CD14-positive monocyte (primary cell): ENCODE results near the gene SHROOM1. TPM values are rescaled to one million over a fixed set of nuclear protein-coding genes. Genes with fewer than 3 reads are reported as not detected.

Experiments
- DNase-seq, 3 donors: peaks; one replicate each; pipeline ENCODE4 v3.0.0-alpha.2; 2011 to 2022
- H2AFZ ChIP-seq: 2 replicates; pipeline ENCODE4 v1.6.0; 2012; ENCODE audit warnings: mild to moderate bottlenecking, low read depth, low read length, inconsistent platforms; ENCODE audit not compliant: insufficient read depth, poor library complexity, severe bottlenecking
- H3K27ac ChIP-seq, 2 donors: 1 replicate in 1 of 2; 2 replicates in 1 of 2; pipeline ENCODE4 v1.5.1; 2012 to 2013; ENCODE audit warnings: low read length in 2 of 2, control low read depth in 1 of 2, inconsistent platforms in 1 of 2, low read depth in 1 of 2, mild to moderate bottlenecking in 1 of 2
- H3K27me3 ChIP-seq, 2 donors: one replicate each; pipeline versions ENCODE4 v1.6.0 to v1.6.1; 2011 to 2013; ENCODE audit warnings: low read length in 2 of 2; ENCODE audit not compliant: control insufficient read depth in 2 of 2, insufficient read depth in 2 of 2
- H3K36me3 ChIP-seq, 2 donors: replicated peaks in 1 of 2; 1 replicate in 1 of 2; 2 replicates in 1 of 2; pipeline versions ENCODE4 v1.5.1 to v1.6.1; 2012 to 2013; ENCODE audit warnings: low read length in 2 of 2, control low read depth in 1 of 2, inconsistent platforms in 1 of 2, mild to moderate bottlenecking in 1 of 2; ENCODE audit not compliant: insufficient read depth in 2 of 2, control insufficient read depth in 1 of 2
- H3K4me1 ChIP-seq, 2 donors: 1 replicate in 1 of 2; 2 replicates in 1 of 2; pipeline versions ENCODE4 v1.5.1 to v1.6.1; 2012 to 2013; ENCODE audit warnings: low read length in 2 of 2, control low read depth in 1 of 2, inconsistent platforms in 1 of 2, mild to moderate bottlenecking in 1 of 2, moderate library complexity in 1 of 2; ENCODE audit not compliant: insufficient read depth in 2 of 2, control insufficient read depth in 1 of 2
- H3K4me2 ChIP-seq: replicated peaks from 2 replicates; pipeline ENCODE3; 2012; ENCODE audit warnings: low read length, moderate library complexity, mild to moderate bottlenecking; ENCODE audit not compliant: poor library complexity, severe bottlenecking; ENCODE audit errors: extremely low read depth
- H3K4me3 ChIP-seq, 3 experiments: fragments of 200-600 bp in 1 of 3; sonication (generic) in 1 of 3; replicated peaks in 1 of 3; 1 replicate in 2 of 3; 2 replicates in 1 of 3; pipeline ENCODE4 v1.5.1; 2011 to 2013; ENCODE audit warnings: low read length in 3 of 3, mild to moderate bottlenecking in 3 of 3, control low read depth in 2 of 3, low read depth in 2 of 3, inconsistent platforms in 1 of 3, moderate library complexity in 1 of 3
- H3K79me2 ChIP-seq: 2 replicates; pipeline ENCODE4 v1.6.0; 2012; ENCODE audit warnings: mild to moderate bottlenecking, control low read depth, inconsistent platforms, low read length, moderate library complexity; ENCODE audit not compliant: insufficient read depth
- H3K9ac ChIP-seq: 2 replicates; pipeline ENCODE4 v1.6.0; 2017; ENCODE audit warnings: low read length, mild to moderate bottlenecking; ENCODE audit not compliant: insufficient read depth, poor library complexity, severe bottlenecking
- H3K9me3 ChIP-seq, 2 donors: replicated peaks in 1 of 2; 1 replicate in 1 of 2; 2 replicates in 1 of 2; pipeline versions ENCODE4 v1.5.1 to v1.6.1; 2012 to 2013; ENCODE audit warnings: low read length in 2 of 2, control low read depth in 1 of 2; ENCODE audit not compliant: control insufficient read depth in 1 of 2, insufficient read depth in 1 of 2
- H4K20me1 ChIP-seq: 2 replicates; pipeline ENCODE4 v1.6.0; 2012; ENCODE audit warnings: mild to moderate bottlenecking, low read length, control low read depth, moderate library complexity; ENCODE audit not compliant: insufficient read depth
- H3K27ac Mint-ChIP-seq, 7 donors: one replicate each; pipeline ENCODE4 v1.8.0; 2020; ENCODE audit warnings: mild to moderate bottlenecking in 7 of 7, mixed read lengths in 7 of 7, moderate library complexity in 6 of 7, inconsistent platforms in 2 of 7
- H3K27me3 Mint-ChIP-seq, 3 donors: one replicate each; pipeline ENCODE4 v1.8.0; 2021 to 2022; ENCODE audit warnings: low read depth in 3 of 3, mild to moderate bottlenecking in 3 of 3, mixed read lengths in 3 of 3, moderate library complexity in 3 of 3, inconsistent platforms in 1 of 3
- H3K36me3 Mint-ChIP-seq, 2 donors: one replicate each; pipeline ENCODE4 v1.8.0; 2020; ENCODE audit warnings: mixed read lengths in 2 of 2, inconsistent platforms in 1 of 2, mild to moderate bottlenecking in 1 of 2
- H3K4me1 Mint-ChIP-seq: one replicate; pipeline ENCODE4 v1.8.0; 2020; ENCODE audit warnings: mild to moderate bottlenecking, mixed read lengths
- H3K4me3 Mint-ChIP-seq, 2 donors: one replicate each; pipeline ENCODE4 v1.8.0; 2020; ENCODE audit warnings: mild to moderate bottlenecking in 2 of 2, mixed read lengths in 2 of 2, moderate library complexity in 1 of 2
- H3K9me3 Mint-ChIP-seq, 7 donors: one replicate each; pipeline ENCODE4 v1.8.0; 2020 to 2022; ENCODE audit warnings: mixed read lengths in 7 of 7, mild to moderate bottlenecking in 6 of 7, moderate library complexity in 6 of 7, inconsistent platforms in 2 of 7
- WGBS: methylation state at CpG from one replicate; pipeline ENCODE4 v1.1.5; 2013; ENCODE audit warnings: missing lambda C conversion rate; ENCODE audit not compliant: insufficient coverage; 5-methylcytosine and 5-hydroxymethylcytosine counted together
- intact Hi-C, 2 donors: fragments of 100-400 bp; cut with micrococcal nuclease; formaldehyde crosslinking; loops; one replicate each; pipeline versions ENCODE4 v1.15.0 to v1.15.1; 2023
- polyA plus RNA-seq, 3 donors: library from polyadenylated mRNA; depleted of rRNA in 1 of 3; unstranded in 2 of 3; stranded (reverse) in 1 of 3; fragments of 300-500 nt in 2 of 3; fragments of >200 nt in 1 of 3; fragmentation: Illumina TruSeq in 2 of 3; gene quantifications; 1 replicate in 2 of 3; 2 replicates in 1 of 3; pipeline ENCODE4 v1.2.3, GENCODE V29; 2012 to 2021
- TF ChIP-seq, protein P1 (sequence below): fragments of 200-600 bp; IDR thresholded peaks from one replicate; pipeline ENCODE4 v1.8.0; 2022; ENCODE audit warnings: antibody characterized with exemption, mild to moderate bottlenecking

Gene SHROOM1
- polyA plus RNA-seq, 3 donors: 6.4 to 27.0 (median 16.1) TPM

DNA sequence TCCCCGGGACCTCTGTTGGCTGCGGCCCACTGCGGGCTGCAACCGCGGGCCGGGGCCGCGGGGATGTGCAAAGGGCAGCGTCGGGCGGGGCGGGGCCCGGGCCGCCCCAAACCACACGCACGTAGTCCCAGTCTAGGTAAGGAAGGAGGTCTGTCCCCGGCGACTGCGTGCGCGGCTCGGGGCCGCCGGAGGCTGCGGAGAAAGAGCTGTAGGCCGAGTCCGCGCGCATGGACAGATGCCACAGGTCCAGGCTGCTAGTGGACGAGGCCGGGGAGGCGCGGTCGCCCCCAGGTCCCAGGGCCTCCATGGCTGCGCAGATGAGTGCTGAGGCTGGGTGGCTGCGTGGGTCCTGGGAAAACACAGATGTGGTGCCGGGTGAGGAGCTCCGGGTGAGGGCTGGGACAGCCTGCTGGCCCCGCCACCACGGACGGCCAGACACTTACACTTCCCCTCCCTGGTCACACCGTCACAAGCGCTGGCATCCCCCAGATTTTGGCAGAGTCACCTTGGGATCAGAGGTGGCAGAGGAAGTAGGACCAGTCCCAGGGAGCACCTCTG is 4.5 kb downstream of the SHROOM1 start:
- Histone ChIP-seq H3K9ac (peak overlapping the region; percentile 6), H3K4me3 (no peak overlapping the region), H3K79me2 (peaks cover 11% of the 10 kb centered on the region), H3K9me3 (peaks cover 0 to 17% of the 10 kb centered on the region in 2 donors), H3K27me3 (peaks cover 45 to 85% of the 10 kb centered on the region in 2 donors), H3K27ac (no peak overlapping the region), H3K36me3 (peaks cover 0 to 37% of the 10 kb centered on the region in 2 donors), H2AFZ (no peak overlapping the region), H3K4me2 (peak overlapping the region; percentile 50), H4K20me1 (peaks cover 82% of the 10 kb centered on the region), H3K4me1 (peaks cover 16 to 39% of the 10 kb centered on the region in 2 donors)
- no peak overlapping the region for H3K27ac Mint-ChIP-seq
- TF ChIP-seq, protein P1, sequence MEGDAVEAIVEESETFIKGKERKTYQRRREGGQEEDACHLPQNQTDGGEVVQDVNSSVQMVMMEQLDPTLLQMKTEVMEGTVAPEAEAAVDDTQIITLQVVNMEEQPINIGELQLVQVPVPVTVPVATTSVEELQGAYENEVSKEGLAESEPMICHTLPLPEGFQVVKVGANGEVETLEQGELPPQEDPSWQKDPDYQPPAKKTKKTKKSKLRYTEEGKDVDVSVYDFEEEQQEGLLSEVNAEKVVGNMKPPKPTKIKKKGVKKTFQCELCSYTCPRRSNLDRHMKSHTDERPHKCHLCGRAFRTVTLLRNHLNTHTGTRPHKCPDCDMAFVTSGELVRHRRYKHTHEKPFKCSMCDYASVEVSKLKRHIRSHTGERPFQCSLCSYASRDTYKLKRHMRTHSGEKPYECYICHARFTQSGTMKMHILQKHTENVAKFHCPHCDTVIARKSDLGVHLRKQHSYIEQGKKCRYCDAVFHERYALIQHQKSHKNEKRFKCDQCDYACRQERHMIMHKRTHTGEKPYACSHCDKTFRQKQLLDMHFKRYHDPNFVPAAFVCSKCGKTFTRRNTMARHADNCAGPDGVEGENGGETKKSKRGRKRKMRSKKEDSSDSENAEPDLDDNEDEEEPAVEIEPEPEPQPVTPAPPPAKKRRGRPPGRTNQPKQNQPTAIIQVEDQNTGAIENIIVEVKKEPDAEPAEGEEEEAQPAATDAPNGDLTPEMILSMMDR: no peak
- DNase-seq: peak in 1 of 3 donors; percentile 13
- H3K9me3 Mint-ChIP-seq: peaks cover 0 to 21% (median 13%) of the 10 kb centered on the region in 7 donors
- H3K36me3 Mint-ChIP-seq: peaks cover 39% of the 10 kb centered on the region in 2 donors
- intact Hi-C loops: loop anchor here in 1 of 2 donors (10.0 kb wide), 1 partner anchor 321 kb away; no protein-coding TSS in a partner anchor
- H3K27me3 Mint-ChIP-seq: peaks cover 72 to 96% (median 80%) of the 10 kb centered on the region in 3 donors
- H3K4me3 Mint-ChIP-seq: peak overlapping the region in 1 of 2 donors; percentile 78
- WGBS: 8% methylated on average over 36 of the region's 43 CpGs
- H3K4me1 Mint-ChIP-seq: peaks cover 33% of the 10 kb centered on the region

DNA sequence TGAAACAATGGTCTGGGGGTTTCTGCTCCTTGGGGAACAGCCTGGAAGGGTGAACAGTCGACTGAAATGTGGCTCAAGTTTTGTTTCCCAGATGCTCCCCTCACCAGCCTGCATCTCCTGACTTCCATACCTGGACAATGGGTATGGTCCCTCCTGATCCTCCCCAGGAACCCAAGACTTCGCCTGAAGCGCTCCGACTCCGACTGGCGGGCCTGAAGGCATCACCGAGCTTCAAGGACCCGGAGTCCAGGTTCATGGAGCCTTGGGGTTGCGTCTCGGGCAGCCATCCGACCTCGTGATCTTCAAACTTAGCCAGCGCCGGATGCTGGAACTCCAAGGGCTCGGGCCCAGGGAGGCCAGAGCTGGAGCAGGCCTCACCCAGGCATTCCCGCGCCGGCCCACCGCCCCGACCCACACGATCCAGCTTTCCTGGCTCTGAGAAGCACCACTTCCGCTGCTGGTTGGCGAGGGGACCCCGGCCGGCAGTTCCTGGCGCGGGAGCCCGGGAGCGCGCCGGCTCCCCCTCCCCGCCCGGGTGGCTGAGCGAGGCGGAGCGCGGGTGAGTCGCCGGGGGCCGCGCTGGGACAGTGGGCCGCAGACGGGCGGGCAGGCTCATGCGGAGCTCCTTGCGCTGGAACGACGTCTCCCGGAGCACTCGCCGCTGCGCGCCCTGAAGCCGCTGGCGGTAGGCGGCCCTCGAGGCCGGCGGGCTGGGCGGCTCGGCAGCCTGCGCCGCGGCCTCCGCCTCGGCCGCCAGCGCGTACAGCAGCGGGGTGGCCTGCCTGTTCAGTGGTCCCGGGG is 5.2 kb downstream of the SHROOM1 start:
- H3K9ac ChIP-seq: peak overlapping the region; percentile 6

More for the DNA sequence above, 5.2 kb downstream of the SHROOM1 start:
- peaks cover 11% of the 10 kb centered on the region for H3K79me2 ChIP-seq
- no peak overlapping the region for H3K27ac ChIP-seq
- peak overlapping the region; percentile 50 for H3K4me2 ChIP-seq
- Mint-ChIP-seq H3K4me3 (peak overlapping the region in 1 of 2 donors; percentile 77), H3K27me3 (peaks cover 75 to 96% (median 84%) of the 10 kb centered on the region in 3 donors), H3K4me1 (peaks cover 33% of the 10 kb centered on the region), H3K9me3 (peaks cover 0 to 21% (median 13%) of the 10 kb centered on the region in 7 donors), H3K27ac (no peak overlapping the region), H3K36me3 (peaks cover 38% of the 10 kb centered on the region in 2 donors)
- intact Hi-C loops: loop anchor here in 1 of 2 donors (10.0 kb wide), 1 partner anchor 320 kb away; no protein-coding TSS in a partner anchor
- H3K4me3 ChIP-seq: no peak overlapping the region
- peaks cover 86% of the 10 kb centered on the region for H4K20me1 ChIP-seq
- peaks cover 13 to 35% of the 10 kb centered on the region in 2 donors for H3K4me1 ChIP-seq
- peaks cover 0 to 17% of the 10 kb centered on the region in 2 donors for H3K9me3 ChIP-seq
- WGBS: 20% methylated on average over 71 of the region's 71 CpGs
- TF ChIP-seq, protein P1: no peak
- no peak for DNase-seq
- no peak overlapping the region for H2AFZ ChIP-seq
- H3K27me3 ChIP-seq: peaks cover 45 to 87% of the 10 kb centered on the region in 2 donors
- H3K36me3 ChIP-seq: peaks cover 0 to 37% of the 10 kb centered on the region in 2 donors
